HL-60 (cell line): ENCODE data around the gene GGPS1.

ENCODE experiments used
- GABPA ChIP-seq: IDR thresholded peaks from 2 replicates; pipeline ENCODE4 v1.6.1; 2012; ENCODE audit warnings: low read depth
- POLR2AphosphoS5 ChIP-seq: IDR thresholded peaks from 2 replicates; pipeline ENCODE4 v1.6.1; 2012; ENCODE audit warnings: low read depth
- TF ChIP-seq, protein P1 (sequence below): IDR thresholded peaks from one replicate; pipeline ENCODE4 v1.5.1; 2011; ENCODE audit warnings: low read length, control low read depth, inconsistent platforms; ENCODE audit not compliant: insufficient read depth

GRCh38 chr1:235327559-235328270 lies 655 bp upstream of the GGPS1 start, which contains the start of gene ARID4B:
- no peak for TF ChIP-seq POLR2AphosphoS5
- TF ChIP-seq, protein P1, sequence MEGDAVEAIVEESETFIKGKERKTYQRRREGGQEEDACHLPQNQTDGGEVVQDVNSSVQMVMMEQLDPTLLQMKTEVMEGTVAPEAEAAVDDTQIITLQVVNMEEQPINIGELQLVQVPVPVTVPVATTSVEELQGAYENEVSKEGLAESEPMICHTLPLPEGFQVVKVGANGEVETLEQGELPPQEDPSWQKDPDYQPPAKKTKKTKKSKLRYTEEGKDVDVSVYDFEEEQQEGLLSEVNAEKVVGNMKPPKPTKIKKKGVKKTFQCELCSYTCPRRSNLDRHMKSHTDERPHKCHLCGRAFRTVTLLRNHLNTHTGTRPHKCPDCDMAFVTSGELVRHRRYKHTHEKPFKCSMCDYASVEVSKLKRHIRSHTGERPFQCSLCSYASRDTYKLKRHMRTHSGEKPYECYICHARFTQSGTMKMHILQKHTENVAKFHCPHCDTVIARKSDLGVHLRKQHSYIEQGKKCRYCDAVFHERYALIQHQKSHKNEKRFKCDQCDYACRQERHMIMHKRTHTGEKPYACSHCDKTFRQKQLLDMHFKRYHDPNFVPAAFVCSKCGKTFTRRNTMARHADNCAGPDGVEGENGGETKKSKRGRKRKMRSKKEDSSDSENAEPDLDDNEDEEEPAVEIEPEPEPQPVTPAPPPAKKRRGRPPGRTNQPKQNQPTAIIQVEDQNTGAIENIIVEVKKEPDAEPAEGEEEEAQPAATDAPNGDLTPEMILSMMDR: no peak
- no peak for TF ChIP-seq GABPA
